Measurements from ENCODE around the gene AFDN. TPM values are rescaled to one million over a fixed set of nuclear protein-coding genes. Genes with fewer than 3 reads are reported as not detected.

AFDN gene
- total RNA-seq, 1 experiment from 2014 or later, result 177 TPM

- H3K4me3 ChIP-seq (ENCODE audit: low read depth, low read length), result no peak overlapping the region
- H3K4me1 ChIP-seq, result peaks cover 58% of the 10 kb centered on the region
- peaks cover 4% of the 10 kb centered on the region; the same call in 1 of the 2 replicates for H3K36me3 ChIP-seq (ENCODE audit: control insufficient read depth, insufficient read depth, low read length)
- H3K27me3 ChIP-seq (replicated peaks; ENCODE audit: control insufficient read depth, insufficient read depth, low read length), result no peaks in the 10 kb centered on the region
- Mint-ChIP-seq H3K4me1 (ENCODE audit: low read depth, unreplicated experiment) (peaks cover 55% of the 10 kb centered on the region), H3K27ac (ENCODE audit: unreplicated experiment) (no peak overlapping the region), H3K27me3 (ENCODE audit: insufficient read depth, unreplicated experiment) (no peaks in the 10 kb centered on the region), H3K36me3 (ENCODE audit: insufficient read depth, unreplicated experiment) (peaks cover 62% of the 10 kb centered on the region), H3K4me3 (ENCODE audit: unreplicated experiment) (no peak overlapping the region), H3K9me3 (ENCODE audit: unreplicated experiment) (peaks cover 10% of the 10 kb centered on the region)
- TF ChIP-seq CTCF (IDR thresholded peaks at IDR 0.05; ENCODE audit: insufficient read depth in 1 of 2, low read depth in 1 of 2, low read length in 1 of 2, severe bottlenecking in 1 of 2, unreplicated experiment in 1 of 2), result no peak
- intact Hi-C loops (cut with micrococcal nuclease; ENCODE audit: unreplicated experiment), result loop anchor here (10.0 kb wide), 1 partner anchor 686 kb away; no protein-coding TSS in a partner anchor
- DNase-seq, result no peak
- H3K9me3 ChIP-seq, result no peaks in the 10 kb centered on the region
- ChIA-PET CTCF (no interaction called here), POLR2A (no interaction called here)
- BruUV-seq (replicated peaks), result no TSS peak
These were observed 133.9 kb downstream of the AFDN start for GRCh38 chr6:167960579-167960978.

GRCh38 chr6:167962711-167963110, 136.0 kb downstream of the AFDN start:
- Histone ChIP-seq H3K4me3 (ENCODE audit: low read depth, low read length) (no peak overlapping the region), H3K4me1 (peaks cover 47% of the 10 kb centered on the region), H3K9me3 (no peaks in the 10 kb centered on the region), H3K27me3 (replicated peaks; ENCODE audit: control insufficient read depth, insufficient read depth, low read length) (no peaks in the 10 kb centered on the region), H3K36me3 (ENCODE audit: control insufficient read depth, insufficient read depth, low read length) (peaks cover 4% of the 10 kb centered on the region; the same call in 1 of the 2 replicates)
- CTCF ChIA-PET, result no interaction called here
- H3K4me1 Mint-ChIP-seq (ENCODE audit: low read depth, unreplicated experiment), result peaks cover 54% of the 10 kb centered on the region
- no TSS peak for BruUV-seq (replicated peaks)
- no peak for TF ChIP-seq CTCF (IDR thresholded peaks at IDR 0.05; ENCODE audit: insufficient read depth in 1 of 2, low read depth in 1 of 2, low read length in 1 of 2, severe bottlenecking in 1 of 2, unreplicated experiment in 1 of 2)
- no peak for DNase-seq
- peak overlapping the region; percentile 82 for H3K27ac Mint-ChIP-seq (ENCODE audit: unreplicated experiment)
- intact Hi-C loops (cut with micrococcal nuclease; ENCODE audit: unreplicated experiment), result loop anchor here (1.0 to 10.0 kb wide), 2 partner anchors 30 to 688 kb away; no protein-coding TSS in a partner anchor
- H3K9me3 Mint-ChIP-seq (ENCODE audit: unreplicated experiment), result peaks cover 10% of the 10 kb centered on the region
- peaks cover 66% of the 10 kb centered on the region for H3K36me3 Mint-ChIP-seq (ENCODE audit: insufficient read depth, unreplicated experiment)
- POLR2A ChIA-PET, result no interaction called here
- no peaks in the 10 kb centered on the region for H3K27me3 Mint-ChIP-seq (ENCODE audit: insufficient read depth, unreplicated experiment)
- peak overlapping the region; percentile 30 for H3K4me3 Mint-ChIP-seq (ENCODE audit: unreplicated experiment)

GRCh38 chr6:167963589-167964057, 136.9 kb downstream of the AFDN start:
- no peak for TF ChIP-seq CTCF (IDR thresholded peaks at IDR 0.05; ENCODE audit: insufficient read depth in 1 of 2, low read depth in 1 of 2, low read length in 1 of 2, severe bottlenecking in 1 of 2, unreplicated experiment in 1 of 2)
- peak in 1 of 2 experiments; percentile 37 for DNase-seq
- Mint-ChIP-seq H3K27ac (ENCODE audit: unreplicated experiment) (peak overlapping the region; percentile 49), H3K27me3 (ENCODE audit: insufficient read depth, unreplicated experiment) (no peaks in the 10 kb centered on the region), H3K9me3 (ENCODE audit: unreplicated experiment) (peaks cover 10% of the 10 kb centered on the region), H3K4me3 (ENCODE audit: unreplicated experiment) (no peak overlapping the region), H3K4me1 (ENCODE audit: low read depth, unreplicated experiment) (peaks cover 54% of the 10 kb centered on the region), H3K36me3 (ENCODE audit: insufficient read depth, unreplicated experiment) (peaks cover 71% of the 10 kb centered on the region)
- Histone ChIP-seq H3K4me3 (ENCODE audit: low read depth, low read length) (no peak overlapping the region), H3K27me3 (replicated peaks; ENCODE audit: control insufficient read depth, insufficient read depth, low read length) (no peaks in the 10 kb centered on the region), H3K4me1 (peaks cover 47% of the 10 kb centered on the region), H3K36me3 (ENCODE audit: control insufficient read depth, insufficient read depth, low read length) (peaks cover 4% of the 10 kb centered on the region; the same call in 1 of the 2 replicates), H3K9me3 (no peaks in the 10 kb centered on the region)
- BruUV-seq (replicated peaks), result no TSS peak
- intact Hi-C loops (cut with micrococcal nuclease; ENCODE audit: unreplicated experiment), result loop anchor here (1.0 to 10.0 kb wide), 2 partner anchors 31 to 689 kb away; no protein-coding TSS in a partner anchor
- ChIA-PET CTCF (no interaction called here), POLR2A (interaction anchor here (0.8 kb wide), 1 partner anchor 31 kb away, joined by 4 read pairs; no protein-coding TSS in a partner anchor)

Measured in Caco-2 (cell line).